Measurements from ENCODE around the gene LY6G6D.

Gene LY6G6D

GRCh38 chr6:31727717-31728671, 12.8 kb downstream of the LY6G6D start:
- H3K27me3 ChIP-seq (replicated peaks; ENCODE audit: control insufficient read depth, insufficient read depth, low read length, poor library complexity, severe bottlenecking) = no peaks in the 10 kb centered on the region
- no peak overlapping the region for H3K4me3 ChIP-seq (ENCODE audit: insufficient read depth, low read depth, low read length, poor library complexity, severe bottlenecking)
- H3K27ac ChIP-seq (ENCODE audit: insufficient read depth, low read length, poor library complexity, severe bottlenecking) = no peak overlapping the region
- peaks cover 16% of the 10 kb centered on the region for H3K4me1 ChIP-seq (ENCODE audit: control insufficient read depth, insufficient read depth, low read length, poor library complexity, severe bottlenecking)
- peaks cover 12% of the 10 kb centered on the region for H3K36me3 ChIP-seq (ENCODE audit: control insufficient read depth, insufficient read depth, low read length)
- no peaks in the 10 kb centered on the region for H3K9me3 ChIP-seq (ENCODE audit: control insufficient read depth, low read length)
- no peak for DNase-seq

GRCh38 chr6:31728767-31729514, 13.8 kb downstream of the LY6G6D start, which contains the start of gene DDAH2:
TSS of gene DDAH2 (minus strand) at chr6:31729299. CDS start at chr6:31729161, 138 bp downstream.
- H3K36me3 ChIP-seq (ENCODE audit: control insufficient read depth, insufficient read depth, low read length) = peaks cover 21% of the 10 kb centered on the region
- peak within 1 kb of the TSS; percentile 67 for H3K27ac ChIP-seq (ENCODE audit: insufficient read depth, low read length, poor library complexity, severe bottlenecking)
- peaks cover 20% of the 10 kb centered on the region for H3K4me1 ChIP-seq (ENCODE audit: control insufficient read depth, insufficient read depth, low read length, poor library complexity, severe bottlenecking)
- peak within 1 kb of the TSS; percentile 72 for H3K4me3 ChIP-seq (ENCODE audit: insufficient read depth, low read depth, low read length, poor library complexity, severe bottlenecking)
- H3K27me3 ChIP-seq (replicated peaks; ENCODE audit: control insufficient read depth, insufficient read depth, low read length, poor library complexity, severe bottlenecking) = no peaks in the 10 kb centered on the region
- DNase-seq = no peak
- H3K9me3 ChIP-seq (ENCODE audit: control insufficient read depth, low read length) = no peaks in the 10 kb centered on the region

GRCh38 chr6:31729515-31729978, 14.4 kb downstream of the LY6G6D start:
- H3K27me3 ChIP-seq (replicated peaks; ENCODE audit: control insufficient read depth, insufficient read depth, low read length, poor library complexity, severe bottlenecking) = no peaks in the 10 kb centered on the region
- DNase-seq = peak; percentile 58 to 76 (median 66)
- no peaks in the 10 kb centered on the region for H3K9me3 ChIP-seq (ENCODE audit: control insufficient read depth, low read length)
- H3K36me3 ChIP-seq (ENCODE audit: control insufficient read depth, insufficient read depth, low read length) = peaks cover 21% of the 10 kb centered on the region
- H3K4me1 ChIP-seq (ENCODE audit: control insufficient read depth, insufficient read depth, low read length, poor library complexity, severe bottlenecking) = peaks cover 26% of the 10 kb centered on the region
- H3K4me3 ChIP-seq (ENCODE audit: insufficient read depth, low read depth, low read length, poor library complexity, severe bottlenecking) = peak overlapping the region; percentile 72
- H3K27ac ChIP-seq (ENCODE audit: insufficient read depth, low read length, poor library complexity, severe bottlenecking) = peak overlapping the region; percentile 67

GRCh38 chr6:31729979-31730630, 15.0 kb downstream of the LY6G6D start:
- Histone ChIP-seq H3K27ac (ENCODE audit: insufficient read depth, low read length, poor library complexity, severe bottlenecking) (peak overlapping the region; percentile 67), H3K4me1 (ENCODE audit: control insufficient read depth, insufficient read depth, low read length, poor library complexity, severe bottlenecking) (peaks cover 31% of the 10 kb centered on the region), H3K9me3 (ENCODE audit: control insufficient read depth, low read length) (no peaks in the 10 kb centered on the region), H3K4me3 (ENCODE audit: insufficient read depth, low read depth, low read length, poor library complexity, severe bottlenecking) (peak overlapping the region; percentile 72), H3K36me3 (ENCODE audit: control insufficient read depth, insufficient read depth, low read length) (peaks cover 21% of the 10 kb centered on the region), H3K27me3 (replicated peaks; ENCODE audit: control insufficient read depth, insufficient read depth, low read length, poor library complexity, severe bottlenecking) (no peaks in the 10 kb centered on the region)
- DNase-seq = peak; percentile 56 to 60 (median 57)

- Histone ChIP-seq H3K27me3 (replicated peaks; ENCODE audit: control insufficient read depth, insufficient read depth, low read length, poor library complexity, severe bottlenecking) (no peaks in the 10 kb centered on the region), H3K4me3 (ENCODE audit: insufficient read depth, low read depth, low read length, poor library complexity, severe bottlenecking) (no peak overlapping the region), H3K4me1 (ENCODE audit: control insufficient read depth, insufficient read depth, low read length, poor library complexity, severe bottlenecking) (peaks cover 31% of the 10 kb centered on the region), H3K27ac (ENCODE audit: insufficient read depth, low read length, poor library complexity, severe bottlenecking) (peak overlapping the region; percentile 67), H3K9me3 (ENCODE audit: control insufficient read depth, low read length) (no peaks in the 10 kb centered on the region), H3K36me3 (ENCODE audit: control insufficient read depth, insufficient read depth, low read length) (peaks cover 21% of the 10 kb centered on the region)
- no peak for DNase-seq
Measured at GRCh38 chr6:31730631-31731086, 15.5 kb downstream of the LY6G6D start.

- peaks cover 37% of the 10 kb centered on the region for H3K4me1 ChIP-seq (ENCODE audit: control insufficient read depth, insufficient read depth, low read length, poor library complexity, severe bottlenecking)
- H3K4me3 ChIP-seq (ENCODE audit: insufficient read depth, low read depth, low read length, poor library complexity, severe bottlenecking) = no peak overlapping the region
- no peak for DNase-seq
- no peaks in the 10 kb centered on the region for H3K27me3 ChIP-seq (replicated peaks; ENCODE audit: control insufficient read depth, insufficient read depth, low read length, poor library complexity, severe bottlenecking)
- H3K36me3 ChIP-seq (ENCODE audit: control insufficient read depth, insufficient read depth, low read length) = peaks cover 21% of the 10 kb centered on the region
- H3K9me3 ChIP-seq (ENCODE audit: control insufficient read depth, low read length) = no peaks in the 10 kb centered on the region
- H3K27ac ChIP-seq (ENCODE audit: insufficient read depth, low read length, poor library complexity, severe bottlenecking) = no peak overlapping the region
Measured at GRCh38 chr6:31732029-31732428, 16.9 kb downstream of the LY6G6D start.

GRCh38 chr6:31733734-31734133, 18.6 kb downstream of the LY6G6D start:
- H3K9me3 ChIP-seq (ENCODE audit: control insufficient read depth, low read length) = no peaks in the 10 kb centered on the region
- H3K36me3 ChIP-seq (ENCODE audit: control insufficient read depth, insufficient read depth, low read length) = peaks cover 21% of the 10 kb centered on the region
- no peak for DNase-seq
- H3K27ac ChIP-seq (ENCODE audit: insufficient read depth, low read length, poor library complexity, severe bottlenecking) = peak overlapping the region; percentile 85
- H3K4me1 ChIP-seq (ENCODE audit: control insufficient read depth, insufficient read depth, low read length, poor library complexity, severe bottlenecking) = peaks cover 50% of the 10 kb centered on the region
- no peak overlapping the region for H3K4me3 ChIP-seq (ENCODE audit: insufficient read depth, low read depth, low read length, poor library complexity, severe bottlenecking)
- no peaks in the 10 kb centered on the region for H3K27me3 ChIP-seq (replicated peaks; ENCODE audit: control insufficient read depth, insufficient read depth, low read length, poor library complexity, severe bottlenecking)

GRCh38 chr6:31734247-31734820, 19.2 kb downstream of the LY6G6D start:
- H3K4me1 ChIP-seq (ENCODE audit: control insufficient read depth, insufficient read depth, low read length, poor library complexity, severe bottlenecking) = peaks cover 50% of the 10 kb centered on the region
- DNase-seq = peak in 1 of 3 donors; percentile 51
- H3K27ac ChIP-seq (ENCODE audit: insufficient read depth, low read length, poor library complexity, severe bottlenecking) = peak overlapping the region; percentile 85
- peak overlapping the region; percentile 66 for H3K4me3 ChIP-seq (ENCODE audit: insufficient read depth, low read depth, low read length, poor library complexity, severe bottlenecking)
- H3K9me3 ChIP-seq (ENCODE audit: control insufficient read depth, low read length) = no peaks in the 10 kb centered on the region
- no peaks in the 10 kb centered on the region for H3K27me3 ChIP-seq (replicated peaks; ENCODE audit: control insufficient read depth, insufficient read depth, low read length, poor library complexity, severe bottlenecking)
- H3K36me3 ChIP-seq (ENCODE audit: control insufficient read depth, insufficient read depth, low read length) = peaks cover 21% of the 10 kb centered on the region

- peak in 2 of 3 donors; percentile 51 to 60 for DNase-seq
- H3K27ac ChIP-seq (ENCODE audit: insufficient read depth, low read length, poor library complexity, severe bottlenecking) = peak overlapping the region; percentile 85
- no peaks in the 10 kb centered on the region for H3K9me3 ChIP-seq (ENCODE audit: control insufficient read depth, low read length)
- H3K4me1 ChIP-seq (ENCODE audit: control insufficient read depth, insufficient read depth, low read length, poor library complexity, severe bottlenecking) = peaks cover 47% of the 10 kb centered on the region
- H3K4me3 ChIP-seq (ENCODE audit: insufficient read depth, low read depth, low read length, poor library complexity, severe bottlenecking) = peak overlapping the region; percentile 66
- no peaks in the 10 kb centered on the region for H3K27me3 ChIP-seq (replicated peaks; ENCODE audit: control insufficient read depth, insufficient read depth, low read length, poor library complexity, severe bottlenecking)
- H3K36me3 ChIP-seq (ENCODE audit: control insufficient read depth, insufficient read depth, low read length) = peaks cover 21% of the 10 kb centered on the region
Measured at GRCh38 chr6:31734821-31735406, 19.8 kb downstream of the LY6G6D start.
